HCT116 (cell line): ENCODE results near the gene PCDH19.

ENCODE experiments used
- CEBPB ChIP-seq: IDR thresholded peaks from 2 replicates; pipeline ENCODE4 v1.6.1; 2012; ENCODE audit warnings: low read depth
- CTCF ChIP-seq, 3 experiments: fragments of 200-600 bp in 1 of 3; sonication (generic) in 1 of 3; IDR thresholded peaks in 2 of 3; conservative IDR thresholded peaks in 1 of 3; 2 replicates each; pipeline ENCODE4 v1.5.1; 2012 to 2017; ENCODE audit warnings: low read depth in 2 of 3, low read length in 2 of 3, antibody characterized with exemption in 1 of 3, borderline replicate concordance in 1 of 3, control low read depth in 1 of 3, mild to moderate bottlenecking in 1 of 3, mixed read lengths in 1 of 3, mixed run types in 1 of 3, moderate library complexity in 1 of 3; ENCODE audit not compliant: insufficient read depth in 1 of 3
- EZH2 ChIP-seq: fragments of 200-600 bp; sonication (generic); IDR thresholded peaks from 2 replicates; pipeline ENCODE4 v1.6.1; 2017; ENCODE audit warnings: antibody characterized with exemption, mixed run types
- EZH2phosphoT487 ChIP-seq: fragments of 200-600 bp; IDR thresholded peaks from 2 replicates; pipeline ENCODE4 v1.6.1; 2018; ENCODE audit warnings: antibody characterized with exemption, borderline replicate concordance
- FOSL1 ChIP-seq: IDR thresholded peaks from 2 replicates; pipeline ENCODE4 v1.6.1; 2012; ENCODE audit warnings: low read depth
- POLR2A ChIP-seq: IDR thresholded peaks from 2 replicates; pipeline ENCODE4 v1.7.0; 2011; ENCODE audit warnings: borderline replicate concordance; ENCODE audit not compliant: insufficient read depth, insufficient read length; ENCODE audit errors: extremely low read depth
- POLR2AphosphoS5 ChIP-seq: IDR thresholded peaks from 2 replicates; pipeline ENCODE4 v1.6.1; 2011; ENCODE audit warnings: mild to moderate bottlenecking, low read depth, low read length, moderate library complexity
- RAD21 ChIP-seq: IDR thresholded peaks from 2 replicates; pipeline ENCODE4 v1.6.1; 2012; ENCODE audit warnings: low read depth, mild to moderate bottlenecking
- SP1 ChIP-seq: IDR thresholded peaks from 2 replicates; pipeline ENCODE4 v1.6.1; 2012; ENCODE audit warnings: low read depth
- ZBTB33 ChIP-seq: IDR thresholded peaks from 2 replicates; pipeline ENCODE4 v1.6.1; 2011; ENCODE audit warnings: mild to moderate bottlenecking, low read length, moderate library complexity; ENCODE audit not compliant: insufficient replicate concordance; ENCODE audit errors: extremely low read depth
- TF ChIP-seq, protein P1 (sequence below): IDR thresholded peaks from 2 replicates; pipeline ENCODE4 v1.6.1; 2012

- TF ChIP-seq CTCF (IDR thresholded peaks at IDR 0.05 in 2 of 3, conservative IDR thresholded peaks at IDR 0.05 in 1 of 3; ENCODE audit: borderline replicate concordance in 1 of 3, insufficient read depth in 1 of 3, low read depth in 2 of 3, low read length in 2 of 3) (no peak), POLR2AphosphoS5 (no peak), ZBTB33 (no peak), POLR2A (no peak), CEBPB (no peak), EZH2 (no peak), SP1 (no peak), FOSL1 (no peak), RAD21 (no peak), EZH2phosphoT487 (no peak)
- TF ChIP-seq, protein P1, sequence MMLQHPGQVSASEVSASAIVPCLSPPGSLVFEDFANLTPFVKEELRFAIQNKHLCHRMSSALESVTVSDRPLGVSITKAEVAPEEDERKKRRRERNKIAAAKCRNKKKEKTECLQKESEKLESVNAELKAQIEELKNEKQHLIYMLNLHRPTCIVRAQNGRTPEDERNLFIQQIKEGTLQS: no peak
Observed at GRCh38 chrX:100294965-100295364, 115.1 kb downstream of the PCDH19 start.
